T-helper 2 cell treated with Interferon-gamma antibody and Interleukin-4, amounts not matched to agents 100 ng/mL and 5 ng/mL, for 36 hours (primary cell): ENCODE data around the gene DCDC2C. TPM values are rescaled to one million over a fixed set of nuclear protein-coding genes. Genes with fewer than 3 reads are reported as not detected.

Source experiments
- intact Hi-C: fragments of 100-400 bp; cut with micrococcal nuclease; formaldehyde crosslinking; loops from one replicate; pipeline ENCODE4 v1.15.1; 2023
- total RNA-seq: library from RNA; stranded (reverse); gene quantifications from 2 replicates; pipeline ENCODE4 v1.2.3, GENCODE V29; 2022

The DCDC2C gene
- total RNA-seq, 1 donor from 2014 or later: not detected

GRCh38 chr2:3769766-3770165 is 66.4 kb downstream of the DCDC2C start:
- intact Hi-C loops: no loop called here

DNA sequence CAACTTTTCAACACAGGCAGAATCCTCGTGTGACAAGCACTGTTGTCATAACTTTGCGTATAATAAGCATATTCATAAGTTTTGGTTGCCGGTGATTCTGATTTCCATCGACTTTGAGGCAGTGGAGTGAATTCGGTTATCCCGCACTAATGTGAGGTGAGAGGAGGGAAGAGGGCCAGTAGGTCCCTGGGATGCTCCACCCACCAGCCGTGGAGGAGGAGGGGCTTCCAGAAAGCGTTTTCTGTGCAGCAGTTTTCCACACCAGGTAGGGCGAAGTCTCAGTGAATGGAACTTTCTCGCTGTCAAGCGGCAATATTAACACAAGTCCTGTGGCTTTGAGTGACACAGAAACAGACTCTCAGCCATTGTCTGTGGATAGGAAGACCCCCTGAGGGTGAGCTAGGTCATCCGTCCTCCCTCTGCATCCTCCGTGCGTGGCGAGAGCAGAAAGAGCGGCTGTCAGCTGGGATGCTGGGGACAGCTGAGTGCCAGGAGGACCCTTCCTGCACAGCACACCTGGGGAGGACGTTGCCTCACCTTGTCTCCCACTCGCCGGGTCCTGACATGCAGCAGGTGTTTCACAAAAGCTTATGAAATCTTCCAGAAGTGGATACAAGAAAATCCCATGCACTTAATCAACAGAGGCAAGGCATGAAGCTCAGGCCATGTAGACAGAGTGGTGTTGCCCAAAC is 67.5 kb downstream of the DCDC2C start:
- intact Hi-C loops: no loop called here

DNA sequence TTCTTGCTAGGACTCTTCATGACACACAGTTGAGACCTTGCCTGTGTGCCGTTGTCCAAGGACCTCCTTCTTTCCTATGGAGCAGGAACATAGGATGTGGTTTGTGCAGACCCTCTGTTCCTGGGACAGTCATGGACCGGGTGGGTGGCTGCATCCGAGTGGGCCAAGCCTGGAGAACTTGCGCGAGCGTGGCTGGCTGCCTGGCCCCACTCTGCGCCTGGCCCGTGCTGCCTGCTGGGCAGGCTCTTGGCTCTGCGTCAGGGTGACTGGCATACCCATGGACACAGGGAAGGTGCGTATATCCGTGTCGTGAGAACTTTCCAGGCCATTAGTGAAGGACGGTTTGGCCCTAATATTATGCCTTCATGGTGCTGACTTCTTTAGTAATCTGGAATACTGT is 68.2 kb downstream of the DCDC2C start:
- intact Hi-C loops: no loop called here

DNA sequence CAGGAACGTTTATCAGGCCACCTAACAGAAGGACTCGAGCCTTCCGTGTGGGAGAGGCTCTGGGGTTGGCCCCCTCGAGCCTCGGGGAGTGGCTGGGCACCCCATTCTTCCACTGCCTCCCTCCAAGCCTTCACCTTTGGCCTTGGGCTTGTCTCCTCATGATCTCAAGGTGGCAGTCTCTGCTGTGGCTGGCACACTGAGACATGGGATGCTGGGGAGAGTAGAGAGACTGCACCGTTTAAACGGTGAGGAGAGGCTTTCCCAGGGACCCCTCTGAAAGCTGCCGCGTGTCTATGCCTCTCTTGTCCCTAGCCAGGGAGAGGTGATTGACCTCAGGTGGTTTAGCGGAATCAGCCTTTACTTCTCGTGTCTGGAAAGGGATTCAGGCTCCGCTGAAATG is 71.0 kb downstream of the DCDC2C start:
- intact Hi-C loops: no loop called here

DNA sequence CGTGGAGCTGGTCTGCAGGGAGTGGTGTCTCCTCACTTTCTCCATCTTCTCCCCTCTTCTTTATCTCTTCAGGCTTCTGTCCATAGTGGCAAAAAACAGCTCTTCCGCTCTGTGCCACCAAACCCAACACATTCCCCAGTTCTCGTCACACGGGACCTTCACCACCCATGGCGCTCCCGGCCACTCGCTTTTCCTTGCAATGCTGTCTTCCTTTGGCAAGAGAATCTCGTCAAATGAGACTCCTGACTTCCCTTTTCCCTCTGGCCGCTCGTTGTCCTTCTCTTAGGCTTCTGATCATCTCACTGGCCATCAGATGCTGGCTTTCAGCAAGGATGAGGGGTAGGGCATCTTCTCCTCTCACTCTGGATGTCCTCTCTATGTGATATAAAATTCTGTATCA is 72.9 kb downstream of the DCDC2C start:
- intact Hi-C loops: no loop called here

DNA sequence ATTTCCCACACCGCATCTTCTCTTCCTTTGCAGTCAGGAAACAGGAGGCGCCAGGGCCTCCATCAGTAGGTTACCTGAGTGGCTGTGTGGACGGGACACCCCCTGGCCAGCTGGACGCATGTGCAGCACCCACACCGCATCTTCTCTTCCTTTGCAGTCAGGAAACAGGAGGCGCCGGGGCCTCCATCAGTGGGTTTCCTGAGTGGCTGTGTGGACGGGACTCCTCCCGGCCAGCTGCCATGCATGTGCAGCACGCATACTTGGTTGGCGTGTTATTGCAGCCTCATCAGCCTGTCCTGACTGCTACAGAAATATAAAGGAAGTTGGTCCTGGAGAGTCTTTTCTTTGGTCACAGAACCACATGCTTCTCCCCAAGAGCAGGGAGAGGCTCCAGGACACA is 74.6 kb downstream of the DCDC2C start:
- intact Hi-C loops: no loop called here

GRCh38 chr2:3778851-3779495 is 75.6 kb downstream of the DCDC2C start:
- intact Hi-C loops: no loop called here

DNA sequence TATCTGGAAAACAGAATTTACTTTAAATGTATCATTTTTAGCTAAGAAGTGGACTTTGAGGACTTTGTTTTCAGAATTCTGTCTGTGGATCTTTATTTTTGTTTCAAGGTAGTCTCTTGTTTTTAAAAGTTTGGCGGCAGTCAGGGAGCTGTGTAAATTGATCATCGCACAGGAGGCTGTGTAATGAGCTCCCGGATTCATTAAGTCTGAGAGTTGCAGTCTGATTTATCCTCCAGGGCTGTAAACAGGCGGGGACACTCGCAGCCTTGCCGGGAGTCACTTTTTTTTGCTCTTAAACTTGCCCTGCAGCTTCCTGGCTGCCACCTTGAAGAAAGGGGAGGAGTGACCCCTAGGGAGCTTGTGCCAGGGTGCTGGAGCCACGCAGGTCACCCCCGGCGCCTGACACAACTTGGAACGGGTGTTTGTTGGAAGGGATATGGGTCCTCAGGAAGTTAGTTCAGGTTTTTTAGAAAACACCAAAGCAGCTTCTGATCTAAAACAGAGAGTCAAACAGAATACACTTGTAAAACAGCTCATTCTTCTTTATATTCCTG is 76.2 kb downstream of the DCDC2C start:
- intact Hi-C loops: no loop called here

DNA sequence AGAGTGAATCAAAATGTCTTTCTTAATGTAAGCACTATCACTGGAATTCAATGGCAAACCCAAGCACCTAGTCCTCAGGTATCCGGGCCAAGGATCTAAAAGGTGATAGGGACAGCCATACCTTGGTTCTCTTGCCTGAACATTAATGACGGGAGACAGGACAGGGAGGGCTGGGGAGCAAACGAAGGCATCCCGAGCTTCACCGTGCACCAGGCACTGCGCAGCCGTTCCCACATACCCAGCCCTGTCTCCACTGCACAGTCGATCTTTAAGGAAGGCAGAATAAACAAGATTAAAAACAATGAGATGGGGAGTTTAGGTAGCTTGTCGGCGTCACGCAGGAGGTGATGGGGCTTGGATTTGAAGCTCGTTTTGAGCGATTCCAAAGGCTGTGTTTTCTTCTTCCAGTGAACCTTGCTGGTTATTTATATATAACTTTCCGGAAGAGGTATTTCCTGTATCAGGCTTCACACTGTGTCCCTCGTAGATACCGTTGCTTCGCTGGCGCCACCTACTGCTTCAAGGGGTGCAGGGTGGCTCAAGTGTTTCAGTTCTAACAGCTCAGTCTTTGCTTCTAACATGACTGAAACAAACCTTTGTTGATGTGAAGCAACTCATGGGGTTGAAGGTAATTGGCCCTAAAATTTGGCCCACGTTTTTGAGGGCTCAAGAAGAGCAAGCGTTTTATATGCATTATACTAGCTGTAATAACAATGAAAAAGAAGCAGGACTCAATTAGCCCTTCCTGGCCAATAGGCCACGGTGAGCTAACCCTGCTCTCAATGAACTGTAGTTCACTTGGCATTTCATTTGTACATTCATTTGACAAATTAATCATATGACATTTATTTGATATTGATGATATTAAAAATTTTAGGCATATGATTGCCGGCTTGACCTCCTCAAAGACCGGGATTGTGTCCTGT is 77.4 kb downstream of the DCDC2C start:
- intact Hi-C loops: loop anchor here (1.0 kb wide), 1 partner anchor 52 kb away; no protein-coding TSS in a partner anchor

GRCh38 chr2:3784731-3785130 is 81.4 kb downstream of the DCDC2C start:
- intact Hi-C loops: no loop called here

DNA sequence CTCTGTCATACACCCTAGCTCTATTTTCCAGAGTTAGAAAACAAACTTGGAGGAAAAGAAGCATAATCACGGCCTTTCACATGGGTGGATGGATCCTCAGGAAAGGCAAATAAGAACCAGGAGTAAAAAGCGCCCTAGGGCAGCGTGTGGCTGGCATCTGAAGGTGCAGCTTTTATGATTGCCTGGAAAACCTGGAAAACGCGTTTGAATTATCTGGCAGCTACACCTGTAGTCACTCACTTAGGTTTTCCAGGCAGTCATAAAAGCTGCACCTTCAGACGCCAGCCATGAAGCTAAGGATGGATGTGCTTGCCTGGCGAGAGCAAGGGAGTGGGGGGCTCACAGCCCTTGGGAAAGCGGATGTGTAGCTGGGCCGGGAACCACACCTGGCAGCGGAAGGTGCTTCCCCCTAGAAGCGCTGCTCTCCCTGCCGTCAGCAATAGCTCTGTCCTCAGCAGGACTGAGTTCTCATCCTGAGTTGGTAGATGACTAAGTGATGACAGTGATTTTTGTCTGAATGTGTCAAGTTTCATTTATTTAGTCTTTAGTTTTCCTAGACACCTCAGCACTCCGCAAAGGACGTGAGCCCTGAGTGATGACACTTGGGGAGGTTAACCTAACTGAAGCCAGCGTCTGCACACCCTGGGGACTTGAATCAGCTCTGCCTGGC is 82.0 kb downstream of the DCDC2C start:
- intact Hi-C loops: no loop called here

- intact Hi-C loops: no loop called here
These were observed 82.5 kb downstream of the DCDC2C start for GRCh38 chr2:3785890-3786273.

- intact Hi-C loops: no loop called here
These were observed 84.4 kb downstream of the DCDC2C start for GRCh38 chr2:3787768-3788167.

GRCh38 chr2:3789256-3789655 is 85.9 kb downstream of the DCDC2C start:
- intact Hi-C loops: no loop called here

- intact Hi-C loops: no loop called here
These were observed 89.9 kb downstream of the DCDC2C start for GRCh38 chr2:3793249-3793648.

- intact Hi-C loops: no loop called here
These were observed 98.1 kb downstream of the DCDC2C start for GRCh38 chr2:3801506-3801905.

DNA sequence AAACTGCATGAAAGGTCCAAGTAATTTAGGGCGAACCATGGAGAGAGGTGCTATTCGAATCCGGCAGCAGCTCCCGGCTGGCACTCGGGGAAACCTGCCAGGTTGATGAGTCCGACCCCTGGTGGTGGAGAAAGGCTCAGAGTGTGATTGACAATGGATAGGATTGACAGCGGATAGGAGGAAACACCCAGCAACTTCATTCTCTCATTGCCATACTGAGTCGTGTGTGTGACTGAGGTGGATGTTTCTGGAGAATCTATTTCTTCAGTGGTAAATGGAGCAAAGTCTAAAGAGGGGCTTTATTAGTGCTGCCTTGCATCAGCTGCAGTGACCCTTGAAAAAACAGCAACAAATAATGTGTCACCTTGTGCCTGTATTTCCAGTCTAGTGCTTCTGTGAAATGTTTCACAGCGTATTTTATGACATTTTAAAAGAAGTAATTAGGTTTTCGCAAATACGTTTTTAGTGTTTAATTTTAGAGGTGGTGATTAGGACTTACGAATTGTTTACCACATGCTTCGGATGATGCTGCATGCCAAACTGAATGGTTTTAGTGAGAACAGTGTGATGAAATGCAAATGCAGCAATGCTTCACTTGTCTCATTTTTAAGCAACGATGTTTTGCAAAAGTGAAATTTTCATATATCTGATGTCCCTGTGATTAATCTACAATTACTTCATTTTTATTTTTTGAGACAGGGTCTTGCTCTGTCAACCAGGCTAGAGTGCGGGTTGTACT is 102.0 kb downstream of the DCDC2C start:
- intact Hi-C loops: no loop called here

- intact Hi-C loops: no loop called here
These were observed 102.8 kb downstream of the DCDC2C start for GRCh38 chr2:3806168-3806567.

DNA sequence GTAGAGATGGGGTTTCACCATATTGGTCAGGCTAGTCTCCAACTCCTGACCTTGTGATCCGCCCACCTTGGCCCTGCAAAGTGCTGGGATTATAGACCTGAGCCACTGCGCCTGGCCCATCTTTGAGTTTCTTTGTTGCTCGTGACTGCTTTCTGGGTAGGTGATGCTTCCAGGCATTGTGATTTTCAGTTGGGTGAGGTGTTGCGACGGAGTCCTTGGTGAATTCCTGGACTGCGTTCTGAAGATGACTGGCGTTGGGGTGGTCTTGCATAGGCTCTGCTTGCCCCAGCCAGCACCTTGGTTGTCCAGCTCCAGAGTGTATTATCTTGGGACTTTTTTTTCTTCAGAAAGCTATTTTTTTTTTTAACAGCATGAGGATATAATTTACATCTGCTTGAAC is 103.4 kb downstream of the DCDC2C start:
- intact Hi-C loops: no loop called here

DNA sequence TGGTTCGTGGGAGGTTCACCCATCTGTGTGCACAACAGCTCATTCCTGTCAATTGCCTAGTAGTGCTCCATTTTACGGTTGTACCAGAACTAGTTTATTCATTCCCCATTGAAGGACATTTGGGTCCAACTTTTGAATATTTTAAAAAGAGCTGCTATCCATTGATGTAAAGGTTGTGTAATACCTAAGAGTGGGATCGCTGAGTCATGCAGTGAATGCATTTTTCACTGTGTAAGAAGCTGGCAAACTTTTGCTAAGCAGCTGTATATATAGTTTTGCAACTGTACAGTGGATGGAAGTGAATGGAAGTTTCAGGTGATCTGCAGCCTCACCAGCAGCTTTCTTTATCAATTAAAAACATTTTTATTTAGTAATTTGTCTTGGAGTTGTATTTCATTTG is 104.5 kb downstream of the DCDC2C start:
- intact Hi-C loops: no loop called here
